ENCODE measurements around the gene FITM1.

DNA sequence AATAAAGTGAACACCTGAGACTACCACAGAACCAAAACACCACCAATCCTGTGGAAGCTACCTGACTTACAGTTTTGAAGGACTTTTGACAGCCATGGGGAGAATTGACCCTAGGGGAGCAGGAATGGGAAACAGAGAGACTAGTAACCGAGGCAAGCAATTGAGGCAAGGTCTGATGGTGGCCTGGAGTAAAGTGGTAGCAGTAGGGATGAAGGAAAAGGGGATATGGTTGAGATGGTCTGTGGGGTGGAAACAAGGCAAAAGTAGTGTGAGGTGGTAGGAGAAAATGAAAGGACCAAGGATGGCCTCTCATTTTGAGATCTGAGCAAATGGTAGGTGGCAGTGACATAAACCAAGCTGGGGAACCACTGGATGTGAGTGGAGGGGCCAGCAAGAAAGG lies 26.4 kb downstream of the FITM1 start:
- TF ChIP-seq TCF12 (IDR thresholded peaks at IDR 0.05; ENCODE audit: low read depth) = no peak
- no peak for TF ChIP-seq CEBPB (IDR thresholded peaks at IDR 0.05)
- TF ChIP-seq CREB1 (IDR thresholded peaks at IDR 0.05; ENCODE audit: low read depth) = no peak
- TF ChIP-seq, protein P1, sequence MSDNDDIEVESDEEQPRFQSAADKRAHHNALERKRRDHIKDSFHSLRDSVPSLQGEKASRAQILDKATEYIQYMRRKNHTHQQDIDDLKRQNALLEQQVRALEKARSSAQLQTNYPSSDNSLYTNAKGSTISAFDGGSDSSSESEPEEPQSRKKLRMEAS (IDR thresholded peaks at IDR 0.05) = no peak
- no peak for TF ChIP-seq NFIC (IDR thresholded peaks at IDR 0.05)
- no peak for TF ChIP-seq TAF1 (IDR thresholded peaks at IDR 0.05; ENCODE audit: low read depth)
- no peak for TF ChIP-seq EGR1 (IDR thresholded peaks at IDR 0.05)
- no peak for TF ChIP-seq YY1 (IDR thresholded peaks at IDR 0.05; ENCODE audit: low read depth)
- TF ChIP-seq ZBTB7A (IDR thresholded peaks at IDR 0.05; ENCODE audit: low read depth) = no peak
- no peak for TF ChIP-seq FOXM1 (IDR thresholded peaks at IDR 0.05; ENCODE audit: borderline replicate concordance, low read depth)
- TF ChIP-seq, protein P2, sequence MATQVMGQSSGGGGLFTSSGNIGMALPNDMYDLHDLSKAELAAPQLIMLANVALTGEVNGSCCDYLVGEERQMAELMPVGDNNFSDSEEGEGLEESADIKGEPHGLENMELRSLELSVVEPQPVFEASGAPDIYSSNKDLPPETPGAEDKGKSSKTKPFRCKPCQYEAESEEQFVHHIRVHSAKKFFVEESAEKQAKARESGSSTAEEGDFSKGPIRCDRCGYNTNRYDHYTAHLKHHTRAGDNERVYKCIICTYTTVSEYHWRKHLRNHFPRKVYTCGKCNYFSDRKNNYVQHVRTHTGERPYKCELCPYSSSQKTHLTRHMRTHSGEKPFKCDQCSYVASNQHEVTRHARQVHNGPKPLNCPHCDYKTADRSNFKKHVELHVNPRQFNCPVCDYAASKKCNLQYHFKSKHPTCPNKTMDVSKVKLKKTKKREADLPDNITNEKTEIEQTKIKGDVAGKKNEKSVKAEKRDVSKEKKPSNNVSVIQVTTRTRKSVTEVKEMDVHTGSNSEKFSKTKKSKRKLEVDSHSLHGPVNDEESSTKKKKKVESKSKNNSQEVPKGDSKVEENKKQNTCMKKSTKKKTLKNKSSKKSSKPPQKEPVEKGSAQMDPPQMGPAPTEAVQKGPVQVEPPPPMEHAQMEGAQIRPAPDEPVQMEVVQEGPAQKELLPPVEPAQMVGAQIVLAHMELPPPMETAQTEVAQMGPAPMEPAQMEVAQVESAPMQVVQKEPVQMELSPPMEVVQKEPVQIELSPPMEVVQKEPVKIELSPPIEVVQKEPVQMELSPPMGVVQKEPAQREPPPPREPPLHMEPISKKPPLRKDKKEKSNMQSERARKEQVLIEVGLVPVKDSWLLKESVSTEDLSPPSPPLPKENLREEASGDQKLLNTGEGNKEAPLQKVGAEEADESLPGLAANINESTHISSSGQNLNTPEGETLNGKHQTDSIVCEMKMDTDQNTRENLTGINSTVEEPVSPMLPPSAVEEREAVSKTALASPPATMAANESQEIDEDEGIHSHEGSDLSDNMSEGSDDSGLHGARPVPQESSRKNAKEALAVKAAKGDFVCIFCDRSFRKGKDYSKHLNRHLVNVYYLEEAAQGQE (IDR thresholded peaks at IDR 0.05; ENCODE audit: low read depth) = no peak
- TF ChIP-seq USF1 (IDR thresholded peaks at IDR 0.05) = no peak

Data from Ishikawa (cell line).